GM13976 (cell line): Measurements from ENCODE around the gene STRBP.

Source experiments
- DNase-seq: peaks from one replicate; pipeline ENCODE4 v3.0.0; 2012; ENCODE audit warnings: low spot score
- CTCF ChIP-seq: IDR thresholded peaks from 2 replicates; pipeline ENCODE4 v1.5.1; 2012; ENCODE audit warnings: borderline replicate concordance, mild to moderate bottlenecking; ENCODE audit not compliant: insufficient read depth; ENCODE audit errors: extremely low read depth, missing control alignments, control extremely low read depth
- in situ Hi-C: fragments of 300-500 bp; cut with MboI; formaldehyde crosslinking; loops from one replicate; pipeline ENCODE4 v1.12.0; 2022; ENCODE audit warnings: low sequenced_read_pairs, mixed read lengths, inconsistent platforms; ENCODE audit not compliant: unreplicated experiment

The STRBP gene

GRCh38 chr9:123162360-123162759 lies 106.0 kb downstream of the STRBP start:
- in situ Hi-C loops, result no loop called here
- DNase-seq, result no peak
- TF ChIP-seq CTCF, result no peak

GRCh38 chr9:123157221-123157620 lies 111.2 kb downstream of the STRBP start:
- in situ Hi-C loops, result no loop called here
- no peak for DNase-seq
- no peak for TF ChIP-seq CTCF

- in situ Hi-C loops, result no loop called here
- no peak for TF ChIP-seq CTCF
- DNase-seq, result no peak
Measured at GRCh38 chr9:123150708-123151503, 117.5 kb downstream of the STRBP start.

- TF ChIP-seq CTCF, result no peak
- DNase-seq, result no peak
- in situ Hi-C loops, result no loop called here
Measured at GRCh38 chr9:123149067-123149466, 119.3 kb downstream of the STRBP start.

GRCh38 chr9:123138163-123138562 lies 130.2 kb downstream of the STRBP start:
- in situ Hi-C loops, result no loop called here
- TF ChIP-seq CTCF, result no peak

GRCh38 chr9:123135430-123135829 lies 133.0 kb downstream of the STRBP start:
- in situ Hi-C loops, result no loop called here
- TF ChIP-seq CTCF, result no peak
- DNase-seq, result no peak

More at GRCh38 chr9:123138163-123138562, 130.2 kb downstream of the STRBP start:
- DNase-seq, result no peak
